Activated T-cell treated with anti-CD3 and anti-CD28 coated beads for 4 hours (primary cell): ENCODE measurements around the gene DLGAP3.
"Not testable (repeated sequence)": the region's sequence is repeated elsewhere in the genome, so short reads cannot be mapped to it uniquely, and the experiment has no call there.

Experiments used
- DNase-seq: peaks from one replicate; pipeline ENCODE4 v3.0.0-alpha.2; 2020

DLGAP3 gene, protein sequence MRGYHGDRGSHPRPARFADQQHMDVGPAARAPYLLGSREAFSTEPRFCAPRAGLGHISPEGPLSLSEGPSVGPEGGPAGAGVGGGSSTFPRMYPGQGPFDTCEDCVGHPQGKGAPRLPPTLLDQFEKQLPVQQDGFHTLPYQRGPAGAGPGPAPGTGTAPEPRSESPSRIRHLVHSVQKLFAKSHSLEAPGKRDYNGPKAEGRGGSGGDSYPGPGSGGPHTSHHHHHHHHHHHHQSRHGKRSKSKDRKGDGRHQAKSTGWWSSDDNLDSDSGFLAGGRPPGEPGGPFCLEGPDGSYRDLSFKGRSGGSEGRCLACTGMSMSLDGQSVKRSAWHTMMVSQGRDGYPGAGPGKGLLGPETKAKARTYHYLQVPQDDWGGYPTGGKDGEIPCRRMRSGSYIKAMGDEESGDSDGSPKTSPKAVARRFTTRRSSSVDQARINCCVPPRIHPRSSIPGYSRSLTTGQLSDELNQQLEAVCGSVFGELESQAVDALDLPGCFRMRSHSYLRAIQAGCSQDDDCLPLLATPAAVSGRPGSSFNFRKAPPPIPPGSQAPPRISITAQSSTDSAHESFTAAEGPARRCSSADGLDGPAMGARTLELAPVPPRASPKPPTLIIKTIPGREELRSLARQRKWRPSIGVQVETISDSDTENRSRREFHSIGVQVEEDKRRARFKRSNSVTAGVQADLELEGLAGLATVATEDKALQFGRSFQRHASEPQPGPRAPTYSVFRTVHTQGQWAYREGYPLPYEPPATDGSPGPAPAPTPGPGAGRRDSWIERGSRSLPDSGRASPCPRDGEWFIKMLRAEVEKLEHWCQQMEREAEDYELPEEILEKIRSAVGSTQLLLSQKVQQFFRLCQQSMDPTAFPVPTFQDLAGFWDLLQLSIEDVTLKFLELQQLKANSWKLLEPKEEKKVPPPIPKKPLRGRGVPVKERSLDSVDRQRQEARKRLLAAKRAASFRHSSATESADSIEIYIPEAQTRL

GRCh38 chr1:34929497-34929852 is at the start of gene DLGAP3:
Gene DLGAP3 (minus strand): TSS chr1:34929650. CDS start chr1:34905383, 24,267 bp downstream.
- no peak for DNase-seq

GRCh38 chr1:34978921-34979320 is 49.5 kb upstream of the DLGAP3 start:
- no peak for DNase-seq

- no peak for DNase-seq
Observed at GRCh38 chr1:34977858-34978257, 48.4 kb upstream of the DLGAP3 start.

GRCh38 chr1:34977210-34977471 is 47.7 kb upstream of the DLGAP3 start:
- no peak for DNase-seq

- DNase-seq, result no peak
Observed at GRCh38 chr1:34976384-34977209, 47.1 kb upstream of the DLGAP3 start.

GRCh38 chr1:34975771-34976170 is 46.3 kb upstream of the DLGAP3 start:
- DNase-seq, result no peak

DNA sequence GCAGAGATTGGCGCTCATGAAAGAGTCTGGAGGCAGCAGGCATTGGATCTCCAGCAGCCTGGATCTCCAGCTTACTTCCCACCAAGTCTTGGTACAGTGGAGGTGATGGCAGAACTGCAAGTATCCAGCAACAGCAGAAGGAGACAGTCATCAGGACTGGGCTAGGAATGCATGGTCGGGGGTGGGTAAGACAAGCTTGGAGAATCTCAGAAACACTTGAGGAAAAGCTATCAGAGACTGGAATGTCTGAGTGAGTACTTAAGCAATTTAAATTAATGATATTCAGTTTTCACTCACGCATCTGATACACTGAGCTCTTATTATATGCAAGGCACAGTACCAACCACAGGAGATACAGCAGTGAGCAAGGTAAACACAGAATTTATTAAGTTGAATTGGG is 45.9 kb upstream of the DLGAP3 start:
- no peak for DNase-seq

GRCh38 chr1:34974626-34975025 is 45.2 kb upstream of the DLGAP3 start:
- no peak for DNase-seq

- DNase-seq, result no peak
Observed at GRCh38 chr1:34973326-34973725, 43.9 kb upstream of the DLGAP3 start.

GRCh38 chr1:34970829-34971228 is 41.4 kb upstream of the DLGAP3 start:
- DNase-seq, result no peak

DNA sequence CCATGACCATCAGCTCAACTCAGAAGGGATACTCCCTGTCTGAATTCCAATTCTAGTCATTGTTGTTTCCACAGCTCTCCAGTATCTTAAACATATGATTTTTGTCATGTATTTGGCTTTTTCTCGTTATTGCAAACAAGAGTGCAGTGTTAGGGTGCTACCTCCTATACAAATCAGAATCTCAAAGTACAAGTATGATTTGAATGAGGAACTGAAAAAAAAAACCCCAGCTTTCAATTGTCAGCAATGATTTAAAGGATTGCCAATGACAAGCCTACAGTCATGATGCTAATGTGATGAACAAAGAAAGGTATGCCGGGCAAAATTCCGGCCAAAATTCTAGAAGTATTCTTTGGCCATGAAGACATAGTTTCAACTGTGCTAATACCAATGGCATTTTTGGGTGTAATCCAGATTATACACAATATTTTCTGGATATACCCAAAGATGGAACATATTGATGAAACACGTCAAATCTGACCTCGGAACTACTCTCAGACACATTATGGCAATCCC is 40.8 kb upstream of the DLGAP3 start:
- DNase-seq, result no peak

- not testable (repeated sequence) for DNase-seq
Observed at GRCh38 chr1:34968297-34968696, 38.8 kb upstream of the DLGAP3 start.

DNA sequence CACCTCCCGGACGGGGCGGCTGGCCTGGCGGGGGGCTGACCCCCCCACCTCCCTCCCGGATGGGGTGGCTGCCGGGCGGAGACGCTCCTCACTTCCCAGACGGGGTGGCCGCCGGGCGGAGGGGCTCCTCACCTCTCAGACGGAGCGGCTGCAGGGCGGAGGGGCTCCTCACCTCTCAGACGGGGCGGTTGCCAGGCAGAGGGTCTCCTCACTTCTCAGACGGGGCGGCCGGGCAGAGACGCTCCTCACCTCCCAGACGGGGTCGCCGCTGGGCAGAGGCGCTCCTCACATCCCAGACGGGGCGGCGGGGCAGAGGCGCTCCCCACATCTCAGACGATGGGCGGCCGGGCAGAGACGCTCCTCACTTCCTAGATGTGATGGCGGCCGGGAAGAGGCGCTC is 38.2 kb upstream of the DLGAP3 start:
- not testable (repeated sequence) for DNase-seq

GRCh38 chr1:34965597-34965996 is 36.1 kb upstream of the DLGAP3 start:
- no peak for DNase-seq

GRCh38 chr1:34950428-34950827 is 21.0 kb upstream of the DLGAP3 start:
- DNase-seq, result no peak

GRCh38 chr1:34948739-34949138 is 19.3 kb upstream of the DLGAP3 start:
- DNase-seq, result not testable (repeated sequence)

- not testable (repeated sequence) for DNase-seq
Observed at GRCh38 chr1:34947641-34948314, 18.3 kb upstream of the DLGAP3 start.

DNA sequence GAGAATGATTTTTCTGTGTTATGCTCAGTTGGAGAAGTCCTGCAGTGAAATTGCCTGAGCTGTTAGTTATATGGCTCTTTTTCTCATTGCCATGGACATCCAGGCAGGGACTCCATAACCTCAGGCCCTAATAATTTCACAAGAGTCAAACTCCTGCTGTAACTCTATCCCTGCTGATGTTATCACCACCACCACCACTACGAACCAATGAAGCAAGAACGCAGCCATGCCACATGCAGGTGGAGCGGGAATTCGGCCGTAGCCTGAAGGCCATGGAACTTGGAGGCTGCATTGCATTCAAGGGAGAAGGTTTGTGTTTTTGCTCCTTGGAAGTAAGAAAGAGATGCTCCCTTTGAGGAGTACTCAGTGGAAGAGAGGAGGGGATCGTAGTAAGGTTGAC is 16.8 kb upstream of the DLGAP3 start:
- DNase-seq, result no peak

DNA sequence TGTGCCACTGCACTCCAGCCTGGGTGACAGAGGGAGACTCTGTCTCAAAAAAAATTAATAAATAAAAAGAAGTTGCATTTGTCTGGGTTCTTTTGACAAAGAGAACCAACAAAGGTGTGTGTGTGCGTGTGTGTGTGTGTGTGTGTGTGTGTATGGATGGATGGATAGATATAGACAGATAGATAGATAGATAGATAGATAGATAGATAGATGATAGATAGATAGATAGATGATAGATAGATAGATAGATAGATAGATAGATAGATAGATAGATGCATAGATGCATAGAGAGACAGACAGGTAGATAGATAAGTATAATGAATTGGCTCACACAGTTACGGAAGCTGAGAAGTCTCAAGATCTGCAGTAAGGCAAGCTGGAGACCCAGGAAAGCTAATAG is 12.3 kb upstream of the DLGAP3 start:
- DNase-seq, result not testable (repeated sequence)

DNA sequence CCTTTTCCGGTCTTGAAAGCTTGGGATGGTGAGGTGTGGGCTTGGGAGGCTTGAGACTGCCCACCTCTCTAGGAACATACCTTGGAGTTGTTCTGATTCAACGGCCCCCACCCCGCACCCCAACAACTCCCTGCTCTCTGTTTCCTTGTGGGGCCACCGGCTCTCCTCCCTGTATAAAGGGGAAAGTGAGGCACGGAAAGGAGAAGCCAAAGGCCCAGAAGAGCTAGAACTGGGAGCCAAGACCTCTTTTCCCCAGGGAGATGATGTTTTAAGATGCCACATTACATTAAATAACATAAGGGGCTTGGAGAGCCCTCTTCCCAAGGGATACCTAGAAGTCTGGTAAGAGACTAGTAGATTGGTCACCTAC is 1.2 kb upstream of the DLGAP3 start:
- no peak for DNase-seq

DNA sequence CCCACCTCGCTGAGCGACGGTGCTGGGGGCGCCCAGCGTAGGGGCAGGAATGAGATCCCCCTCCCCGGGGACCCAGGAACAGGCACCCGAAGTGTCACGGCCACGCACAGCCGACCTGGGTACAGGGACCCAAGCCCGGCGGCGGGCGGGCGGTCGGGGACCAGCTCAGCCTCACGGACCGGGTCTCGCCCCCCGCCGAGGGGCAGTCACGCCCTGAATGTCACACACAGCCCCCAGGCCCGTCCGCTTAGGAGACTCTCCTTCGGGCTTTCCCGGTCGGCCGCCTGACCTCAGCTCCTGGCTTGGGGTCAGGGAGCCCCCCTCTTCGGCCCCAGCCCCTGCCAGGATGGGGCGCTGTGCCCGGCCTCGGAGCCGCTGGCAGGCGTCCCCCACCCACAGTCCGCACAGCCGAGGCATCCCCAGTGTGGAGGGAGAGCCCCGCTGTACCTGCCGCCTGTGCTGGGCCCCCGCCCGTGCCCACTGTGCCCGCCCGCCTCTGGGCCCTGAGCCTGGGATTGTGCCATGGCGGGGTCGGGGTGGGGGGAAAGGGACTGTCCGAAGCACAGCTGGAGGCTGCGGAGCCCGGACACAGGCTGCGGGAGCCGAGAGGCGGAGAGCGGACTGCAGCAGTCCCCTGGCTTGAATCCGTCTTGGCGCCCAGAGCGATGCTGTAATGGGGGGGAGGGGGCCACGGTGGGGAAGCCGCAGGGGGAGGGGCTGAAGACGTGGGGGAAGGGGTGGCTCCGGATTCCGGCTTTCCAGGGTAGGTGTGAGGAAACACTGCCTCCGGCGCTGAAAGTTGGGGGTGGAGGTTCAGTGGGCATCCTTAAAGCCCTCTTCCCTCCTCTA is 627 bp upstream of the DLGAP3 start:
- DNase-seq, result no peak
